ENCODE measurements around the gene HSD17B1.
A peak's percentile ranks its signal among the peaks of the same experiment; 100 is the strongest.

HSD17B1 gene

DNA sequence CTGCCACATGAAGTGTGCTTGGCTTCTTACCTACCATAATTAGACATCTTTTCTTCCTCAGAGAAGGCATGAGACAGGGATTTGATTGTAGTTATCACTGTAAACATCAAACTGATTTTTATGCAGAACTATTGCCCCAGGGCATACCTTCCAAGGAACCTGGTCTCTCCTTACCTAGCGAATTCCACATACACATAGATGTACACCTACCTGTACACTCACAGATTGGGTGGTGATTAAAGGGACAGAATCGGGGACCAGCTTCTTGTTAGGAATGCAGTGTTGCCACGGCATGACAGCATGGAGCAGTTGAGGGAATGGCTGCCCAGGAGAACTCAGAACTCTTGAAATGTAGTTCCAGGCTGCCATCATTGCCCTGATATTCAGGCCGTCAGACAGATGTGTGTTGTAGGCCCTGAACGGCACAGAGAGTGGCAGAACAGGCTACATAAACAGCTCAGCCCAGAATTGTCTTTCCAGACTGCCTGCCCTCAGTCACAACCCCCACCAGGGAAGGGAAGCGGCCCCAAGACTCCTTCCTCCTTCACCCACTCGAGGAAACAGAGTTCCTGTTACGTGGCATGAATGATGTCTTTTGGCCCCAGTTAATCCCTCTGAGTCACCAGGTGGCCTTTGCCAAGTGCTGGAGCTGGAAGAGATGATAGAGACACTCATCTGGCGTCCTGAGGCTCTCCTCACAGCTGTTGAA lies 34.5 kb upstream of the HSD17B1 start:
- Histone ChIP-seq H3K36me3 (ENCODE audit: control insufficient read depth, low read depth, low read length) (peaks cover 9% of the 10 kb centered on the region), H3K4me1 (ENCODE audit: control insufficient read depth, low read depth, low read length) (peaks cover 18% of the 10 kb centered on the region), H3K9me3 (ENCODE audit: control insufficient read depth, low read depth, low read length) (no peaks in the 10 kb centered on the region), H3K27ac (ENCODE audit: low read length) (no peak overlapping the region), H3K9ac (ENCODE audit: low read length) (no peak overlapping the region), H3K4me3 (ENCODE audit: low read length) (no peak overlapping the region), H3K27me3 (ENCODE audit: control insufficient read depth, insufficient read depth, low read length) (no peaks in the 10 kb centered on the region)

DNA sequence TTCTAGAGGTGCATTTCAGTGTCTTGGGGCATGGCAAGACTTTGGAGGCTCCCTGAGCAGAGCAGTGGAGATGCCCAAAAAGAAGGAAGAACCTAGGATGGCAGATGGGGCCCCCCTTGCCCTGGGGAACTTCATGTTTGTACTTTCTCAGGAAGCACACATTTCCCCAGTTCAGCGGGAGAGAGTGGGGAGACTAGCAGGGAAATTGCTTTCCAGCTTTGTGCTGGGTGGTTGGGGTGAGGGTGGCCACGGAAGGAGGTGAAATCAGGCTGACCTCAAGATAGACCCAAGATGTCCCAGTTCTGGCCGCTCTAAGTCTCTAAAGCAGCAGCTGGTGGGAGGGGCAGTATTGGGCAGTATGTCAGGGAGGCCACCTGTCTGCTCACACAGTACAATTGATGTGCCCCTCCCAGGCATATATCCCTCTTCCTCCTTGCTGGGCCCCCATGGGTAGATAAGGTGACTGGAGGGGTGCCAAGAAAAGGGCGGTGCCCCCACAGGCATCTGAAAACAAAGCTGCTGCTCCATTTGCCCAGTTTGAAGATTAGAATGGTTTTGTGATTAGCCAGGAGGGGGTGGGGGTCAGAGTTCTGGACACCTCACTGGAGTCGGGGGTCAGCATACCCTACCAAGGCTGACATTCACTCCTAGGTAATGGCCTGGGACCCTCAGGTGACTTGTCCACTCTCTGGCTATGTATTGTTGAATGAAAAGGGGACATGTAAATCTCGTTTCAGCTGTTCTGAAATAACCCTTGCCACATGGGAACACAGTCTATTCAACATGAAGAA lies 33.8 kb upstream of the HSD17B1 start:
- peak overlapping the region; percentile 23 for H3K4me3 ChIP-seq (ENCODE audit: low read length)
- H3K4me1 ChIP-seq (ENCODE audit: control insufficient read depth, low read depth, low read length), result peaks cover 18% of the 10 kb centered on the region
- no peaks in the 10 kb centered on the region for H3K27me3 ChIP-seq (ENCODE audit: control insufficient read depth, insufficient read depth, low read length)
- H3K9me3 ChIP-seq (ENCODE audit: control insufficient read depth, low read depth, low read length), result no peaks in the 10 kb centered on the region
- no peak overlapping the region for H3K27ac ChIP-seq (ENCODE audit: low read length)
- H3K9ac ChIP-seq (ENCODE audit: low read length), result no peak overlapping the region
- H3K36me3 ChIP-seq (ENCODE audit: control insufficient read depth, low read depth, low read length), result peaks cover 8% of the 10 kb centered on the region

DNA sequence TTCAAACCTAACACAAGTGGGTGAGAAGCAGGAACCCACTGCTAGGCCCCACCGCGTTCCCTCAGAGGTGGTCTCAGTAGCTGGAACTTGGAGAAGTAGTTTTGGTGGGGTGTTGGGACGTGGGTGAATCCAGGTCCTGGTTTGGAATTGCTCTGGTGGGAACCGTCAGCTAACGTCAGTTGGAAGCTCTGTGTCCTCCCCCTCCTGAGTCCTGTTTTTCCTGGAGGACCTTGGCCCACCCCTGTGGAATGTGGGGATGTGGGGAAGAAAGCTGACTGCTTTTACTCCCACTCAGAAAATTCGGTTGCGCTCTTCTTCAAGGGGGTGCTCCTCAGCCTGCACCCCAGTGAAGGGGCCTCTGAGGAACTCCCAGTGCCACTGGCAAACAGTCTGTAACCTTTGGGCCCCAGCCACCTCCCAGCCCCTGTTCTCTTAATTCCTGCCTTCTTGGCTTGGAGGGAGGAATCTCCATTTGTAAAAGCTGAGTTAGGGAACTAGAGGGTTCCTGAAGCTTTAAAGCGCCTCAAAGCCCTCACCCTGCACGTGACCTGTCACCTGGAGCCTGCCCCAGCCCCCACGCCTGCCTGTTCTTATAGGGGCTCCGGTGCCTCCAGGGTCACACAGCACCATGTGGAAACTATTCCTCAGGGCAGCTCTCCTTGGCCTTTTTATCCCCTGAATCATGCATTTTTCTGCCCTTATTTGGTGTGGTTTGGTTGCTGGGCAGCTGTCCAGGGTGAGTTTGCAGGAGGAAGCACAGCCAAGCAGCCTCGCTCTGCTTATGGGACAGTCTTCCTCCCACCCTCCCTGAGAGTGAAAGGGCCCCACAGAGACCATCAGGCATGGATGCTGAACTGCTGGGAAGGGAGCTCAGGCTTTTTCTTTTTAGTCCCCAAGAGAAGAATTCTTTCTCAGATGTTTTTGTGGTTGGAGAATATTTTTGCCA lies 32.9 kb upstream of the HSD17B1 start:
- peaks cover 5% of the 10 kb centered on the region for H3K36me3 ChIP-seq (ENCODE audit: control insufficient read depth, low read depth, low read length)
- H3K27me3 ChIP-seq (ENCODE audit: control insufficient read depth, insufficient read depth, low read length), result no peaks in the 10 kb centered on the region
- H3K4me3 ChIP-seq (ENCODE audit: low read length), result peak overlapping the region; percentile 23
- peak overlapping the region; percentile 56 for H3K9ac ChIP-seq (ENCODE audit: low read length)
- peaks cover 18% of the 10 kb centered on the region for H3K4me1 ChIP-seq (ENCODE audit: control insufficient read depth, low read depth, low read length)
- peak overlapping the region; percentile 17 for H3K27ac ChIP-seq (ENCODE audit: low read length)
- no peaks in the 10 kb centered on the region for H3K9me3 ChIP-seq (ENCODE audit: control insufficient read depth, low read depth, low read length)

DNA sequence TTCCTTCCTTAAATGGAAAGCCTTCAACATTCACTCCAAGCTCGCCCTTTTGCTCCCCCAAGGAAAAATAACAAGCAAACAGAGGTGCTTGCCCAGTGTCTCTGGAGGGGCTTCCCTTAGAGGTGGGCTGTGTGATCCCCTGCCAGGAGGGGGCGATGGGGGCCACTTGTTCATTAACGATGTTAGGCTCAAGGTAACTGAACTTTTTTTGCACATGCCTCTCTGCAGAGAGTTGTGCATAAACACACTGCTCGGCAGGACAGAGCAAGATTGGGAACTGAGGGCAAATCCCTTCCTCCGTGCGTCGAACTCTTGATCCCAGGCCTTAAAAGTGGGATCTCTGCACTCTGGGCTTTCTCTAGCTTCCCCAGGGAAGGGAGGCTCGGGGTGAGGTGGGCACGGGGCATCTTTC lies 32.2 kb upstream of the HSD17B1 start:
- Histone ChIP-seq H3K9ac (ENCODE audit: low read length) (peak overlapping the region; percentile 56), H3K27ac (ENCODE audit: low read length) (peak overlapping the region; percentile 5), H3K36me3 (ENCODE audit: control insufficient read depth, low read depth, low read length) (peaks cover 5% of the 10 kb centered on the region), H3K9me3 (ENCODE audit: control insufficient read depth, low read depth, low read length) (no peaks in the 10 kb centered on the region), H3K4me1 (ENCODE audit: control insufficient read depth, low read depth, low read length) (peaks cover 18% of the 10 kb centered on the region), H3K4me3 (ENCODE audit: low read length) (no peak overlapping the region), H3K27me3 (ENCODE audit: control insufficient read depth, insufficient read depth, low read length) (no peaks in the 10 kb centered on the region)

DNA sequence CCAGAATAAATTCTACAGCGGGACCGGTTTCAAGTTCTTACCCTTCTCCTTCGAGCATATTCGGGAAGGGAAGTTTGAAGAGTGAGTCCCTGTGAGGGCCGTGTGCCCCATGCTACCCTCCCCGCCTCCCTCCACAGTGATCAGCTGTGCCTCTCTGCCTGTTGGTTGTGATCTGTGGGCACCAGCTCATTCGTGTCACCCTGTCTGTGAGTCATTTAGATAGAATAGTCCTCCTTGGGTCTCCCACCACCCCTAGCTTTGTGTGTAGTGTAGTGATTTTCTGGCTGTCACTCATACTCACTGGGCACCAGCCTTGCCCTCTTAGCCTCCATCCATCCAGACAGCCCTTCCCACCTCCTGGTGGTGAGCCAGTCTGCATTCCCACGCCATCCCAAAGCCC lies 31.7 kb upstream of the HSD17B1 start:
- Histone ChIP-seq H3K4me1 (ENCODE audit: control insufficient read depth, low read depth, low read length) (peaks cover 18% of the 10 kb centered on the region), H3K27ac (ENCODE audit: low read length) (no peak overlapping the region), H3K36me3 (ENCODE audit: control insufficient read depth, low read depth, low read length) (peaks cover 5% of the 10 kb centered on the region), H3K9ac (ENCODE audit: low read length) (no peak overlapping the region), H3K9me3 (ENCODE audit: control insufficient read depth, low read depth, low read length) (no peaks in the 10 kb centered on the region), H3K27me3 (ENCODE audit: control insufficient read depth, insufficient read depth, low read length) (no peaks in the 10 kb centered on the region), H3K4me3 (ENCODE audit: low read length) (no peak overlapping the region)

DNA sequence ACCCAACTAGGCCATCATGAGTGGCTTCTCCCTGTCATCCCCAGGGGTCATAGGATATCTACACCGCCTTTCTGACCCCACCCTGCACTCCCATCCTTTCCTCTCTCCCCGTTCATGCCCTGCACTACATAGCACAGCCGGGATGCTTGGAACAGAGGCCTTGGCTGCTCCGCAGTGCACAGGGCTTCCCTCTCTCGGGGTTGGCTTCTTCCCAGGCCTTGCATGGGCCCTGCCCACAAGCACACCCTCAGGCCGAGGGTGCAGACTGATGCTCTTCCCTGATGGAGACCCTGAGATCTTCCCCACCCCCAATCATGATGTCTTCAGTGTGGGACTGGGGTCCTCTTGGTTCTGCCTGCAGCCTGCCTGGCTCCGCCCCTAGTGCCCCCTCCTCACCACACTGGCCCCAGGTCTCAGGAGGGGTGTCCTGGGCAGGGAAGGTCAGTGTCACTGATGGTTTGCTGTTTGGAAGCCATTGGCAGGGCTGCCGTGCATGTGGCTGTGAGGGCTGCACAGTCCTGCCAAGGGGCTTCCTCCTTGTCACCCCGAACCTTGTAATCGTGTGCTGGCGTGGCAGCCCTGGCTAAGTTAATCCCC lies 31.0 kb upstream of the HSD17B1 start:
- no peak overlapping the region for H3K4me3 ChIP-seq (ENCODE audit: low read length)
- H3K36me3 ChIP-seq (ENCODE audit: control insufficient read depth, low read depth, low read length), result peaks cover 5% of the 10 kb centered on the region
- no peak overlapping the region for H3K27ac ChIP-seq (ENCODE audit: low read length)
- H3K9me3 ChIP-seq (ENCODE audit: control insufficient read depth, low read depth, low read length), result no peaks in the 10 kb centered on the region
- H3K4me1 ChIP-seq (ENCODE audit: control insufficient read depth, low read depth, low read length), result peaks cover 18% of the 10 kb centered on the region
- H3K9ac ChIP-seq (ENCODE audit: low read length), result no peak overlapping the region
- no peaks in the 10 kb centered on the region for H3K27me3 ChIP-seq (ENCODE audit: control insufficient read depth, insufficient read depth, low read length)

DNA sequence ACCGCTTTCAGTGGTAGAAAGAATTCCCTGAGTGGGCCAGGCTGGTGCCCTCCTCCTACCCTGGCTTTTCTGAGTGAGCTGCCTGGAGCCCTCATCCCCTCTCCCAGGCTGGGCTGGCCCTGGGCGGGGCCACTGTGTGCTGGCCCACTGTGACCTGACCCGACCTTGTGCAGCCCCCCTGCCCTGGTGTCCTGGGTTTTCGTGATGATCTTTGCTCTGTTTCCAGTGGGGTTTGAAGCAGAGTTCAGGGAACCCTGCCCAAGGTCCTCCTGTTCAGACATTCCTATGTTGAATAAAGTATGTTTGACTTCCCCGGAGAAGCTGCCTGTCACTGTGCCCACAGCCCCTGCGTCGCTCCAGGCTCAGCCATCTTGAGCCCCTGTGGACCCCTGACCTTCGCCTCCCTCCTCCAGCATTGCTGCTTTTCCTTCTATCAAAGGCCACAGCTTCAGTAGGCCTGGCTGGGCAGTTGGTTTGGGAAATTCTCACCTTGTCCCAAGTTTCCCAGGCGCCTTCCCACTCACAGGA lies 30.4 kb upstream of the HSD17B1 start:
- H3K36me3 ChIP-seq (ENCODE audit: control insufficient read depth, low read depth, low read length), result peaks cover 5% of the 10 kb centered on the region
- H3K4me1 ChIP-seq (ENCODE audit: control insufficient read depth, low read depth, low read length), result peaks cover 18% of the 10 kb centered on the region
- no peak overlapping the region for H3K27ac ChIP-seq (ENCODE audit: low read length)
- H3K9me3 ChIP-seq (ENCODE audit: control insufficient read depth, low read depth, low read length), result no peaks in the 10 kb centered on the region
- no peak overlapping the region for H3K9ac ChIP-seq (ENCODE audit: low read length)
- no peaks in the 10 kb centered on the region for H3K27me3 ChIP-seq (ENCODE audit: control insufficient read depth, insufficient read depth, low read length)
- no peak overlapping the region for H3K4me3 ChIP-seq (ENCODE audit: low read length)

DNA sequence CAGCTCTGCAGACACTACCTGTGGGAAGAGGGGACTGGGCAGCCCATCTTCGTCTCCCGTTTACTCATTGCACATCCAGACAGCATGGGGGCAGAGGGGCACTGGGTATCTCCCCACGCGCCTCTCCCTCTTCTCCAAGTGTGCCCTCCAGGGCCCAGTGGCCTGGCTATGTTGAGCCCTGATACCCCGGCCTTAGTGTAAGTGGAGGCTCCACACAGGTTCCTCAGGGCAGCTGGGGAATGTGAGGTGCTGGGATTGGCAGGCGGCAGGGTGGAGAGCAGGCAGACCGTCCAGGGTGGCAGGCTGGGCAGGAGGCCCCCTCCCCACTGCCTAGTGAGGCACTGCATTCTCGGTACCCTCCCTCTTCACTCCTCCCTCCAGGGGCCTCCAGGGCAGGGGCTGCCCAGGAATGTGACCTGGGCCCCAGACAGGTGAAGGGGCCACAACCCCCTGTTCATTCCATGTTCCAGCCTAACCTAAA lies 29.9 kb upstream of the HSD17B1 start:
- H3K27me3 ChIP-seq (ENCODE audit: control insufficient read depth, insufficient read depth, low read length), result no peaks in the 10 kb centered on the region
- H3K36me3 ChIP-seq (ENCODE audit: control insufficient read depth, low read depth, low read length), result peaks cover 5% of the 10 kb centered on the region
- no peak overlapping the region for H3K9ac ChIP-seq (ENCODE audit: low read length)
- no peak overlapping the region for H3K4me3 ChIP-seq (ENCODE audit: low read length)
- no peak overlapping the region for H3K27ac ChIP-seq (ENCODE audit: low read length)
- no peaks in the 10 kb centered on the region for H3K9me3 ChIP-seq (ENCODE audit: control insufficient read depth, low read depth, low read length)
- H3K4me1 ChIP-seq (ENCODE audit: control insufficient read depth, low read depth, low read length), result peaks cover 18% of the 10 kb centered on the region

DNA sequence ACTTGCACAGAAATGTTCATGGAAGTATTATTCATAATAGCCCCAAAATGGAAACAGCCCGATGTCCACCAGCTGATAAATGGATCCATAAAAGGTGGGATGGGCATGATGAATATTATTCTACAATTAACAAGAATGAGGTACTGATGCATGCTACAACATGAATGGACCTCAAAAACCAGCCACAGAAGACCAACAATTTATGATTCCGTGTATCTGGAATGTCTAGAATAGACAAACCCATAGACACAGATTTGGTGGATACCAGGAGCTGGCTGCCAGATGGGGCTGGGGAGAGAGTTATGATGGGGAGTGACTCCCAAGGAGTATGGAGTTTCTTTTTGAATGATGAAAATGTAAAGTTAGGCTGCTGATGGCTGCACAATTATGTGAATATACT lies 27.5 kb upstream of the HSD17B1 start:
- Histone ChIP-seq H3K4me3 (ENCODE audit: low read length) (no peak overlapping the region), H3K4me1 (ENCODE audit: control insufficient read depth, low read depth, low read length) (peaks cover 4% of the 10 kb centered on the region), H3K27ac (ENCODE audit: low read length) (no peak overlapping the region)

DNA sequence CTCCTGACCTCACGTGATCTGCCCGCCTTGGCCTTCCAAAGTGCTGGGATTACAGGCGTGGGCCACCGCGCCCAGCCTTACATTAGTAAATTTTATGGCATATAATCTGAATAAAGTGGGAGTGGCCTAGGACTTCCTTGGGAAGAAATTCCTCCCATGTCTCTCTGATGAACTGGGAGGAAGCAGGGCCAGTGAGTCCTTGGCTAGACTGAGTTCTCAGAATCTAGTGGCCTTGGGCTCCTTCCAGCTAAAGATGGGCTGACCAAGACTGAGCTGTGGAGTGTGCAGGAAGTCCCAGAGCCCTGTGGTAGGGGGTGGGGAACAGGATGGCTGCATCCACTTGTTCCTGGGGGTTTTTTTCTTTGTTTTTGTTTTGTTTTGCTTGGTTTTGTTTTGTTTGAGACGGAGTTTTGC lies 26.7 kb upstream of the HSD17B1 start:
- Histone ChIP-seq H3K9ac (ENCODE audit: low read length) (no peak overlapping the region), H3K4me1 (ENCODE audit: control insufficient read depth, low read depth, low read length) (no peaks in the 10 kb centered on the region), H3K27ac (ENCODE audit: low read length) (no peak overlapping the region), H3K36me3 (ENCODE audit: control insufficient read depth, low read depth, low read length) (peaks cover 4% of the 10 kb centered on the region), H3K9me3 (ENCODE audit: control insufficient read depth, low read depth, low read length) (no peaks in the 10 kb centered on the region), H3K27me3 (ENCODE audit: control insufficient read depth, insufficient read depth, low read length) (peaks cover under 1% of the 10 kb centered on the region), H3K4me3 (ENCODE audit: low read length) (no peak overlapping the region)

More for the DNA sequence above, 27.5 kb upstream of the HSD17B1 start:
- Histone ChIP-seq H3K9me3 (ENCODE audit: control insufficient read depth, low read depth, low read length) (no peaks in the 10 kb centered on the region), H3K36me3 (ENCODE audit: control insufficient read depth, low read depth, low read length) (peaks cover 5% of the 10 kb centered on the region), H3K9ac (ENCODE audit: low read length) (no peak overlapping the region), H3K27me3 (ENCODE audit: control insufficient read depth, insufficient read depth, low read length) (no peaks in the 10 kb centered on the region)

Measured in iPS-18a (cell line).